Testis (tissue), 2 donors: ENCODE results near the gene ZBTB26.

ENCODE experiments used
- CTCF ChIP-seq, 3 experiments: fragments of 450-650 bp in 2 of 3; fragments of 200-600 bp in 1 of 3; sonication (generic) in 1 of 3; IDR thresholded peaks; one replicate each; pipeline ENCODE4 v1.5.1; 2016 to 2019; ENCODE audit warnings: antibody characterized with exemption in 3 of 3, mild to moderate bottlenecking in 2 of 3, moderate library complexity in 1 of 3
- POLR2A ChIP-seq: fragments of 450-650 bp; IDR thresholded peaks from one replicate; pipeline ENCODE4 v1.6.1; 2017; ENCODE audit warnings: antibody characterized with exemption, mild to moderate bottlenecking, moderate library complexity

- TF ChIP-seq POLR2A: no peak
- no peak for TF ChIP-seq CTCF (IDR thresholded peaks at IDR 0.05)
Measured at GRCh38 chr9:122951056-122951455, 19.7 kb upstream of the ZBTB26 start.
